Measurements from ENCODE around the gene B4GALT5.
"Not testable (repeated sequence)": the region's sequence is repeated elsewhere in the genome, so short reads cannot be mapped to it uniquely, and the experiment has no call there.

B4GALT5 gene

GRCh38 chr20:49618289-49618688 is 95.4 kb downstream of the B4GALT5 start:
- no peak for TF ChIP-seq CTCF (IDR thresholded peaks at IDR 0.05; ENCODE audit: low read depth, low read length)
- in situ Hi-C loops (cut with HindIII; ENCODE audit: low sequenced_read_pairs), result no loop called here
- H3K4me3 ChIP-seq (ENCODE audit: low read depth, low read length), result no peak overlapping the region
- DNase-seq (ENCODE audit: low read depth, low spot score), result no peak

GRCh38 chr20:49617394-49617793 is 96.3 kb downstream of the B4GALT5 start:
- H3K4me3 ChIP-seq (ENCODE audit: low read depth, low read length); DNase-seq (ENCODE audit: low read depth, low spot score); in situ Hi-C loops (cut with HindIII; ENCODE audit: low sequenced_read_pairs): not testable (repeated sequence)

GRCh38 chr20:49616154-49617007 is 97.3 kb downstream of the B4GALT5 start:
- in situ Hi-C loops (cut with HindIII; ENCODE audit: low sequenced_read_pairs), result no loop called here
- H3K4me3 ChIP-seq (ENCODE audit: low read depth, low read length), result no peak overlapping the region
- no peak for DNase-seq (ENCODE audit: low read depth, low spot score)

GRCh38 chr20:49615401-49616153 is 98.1 kb downstream of the B4GALT5 start:
- in situ Hi-C loops (cut with HindIII; ENCODE audit: low sequenced_read_pairs), result no loop called here
- TF ChIP-seq CTCF (IDR thresholded peaks at IDR 0.05; ENCODE audit: low read depth, low read length), result no peak
- no peak overlapping the region for H3K4me3 ChIP-seq (ENCODE audit: low read depth, low read length)
- no peak for DNase-seq (ENCODE audit: low read depth, low spot score)

More at GRCh38 chr20:49616154-49617007, 97.3 kb downstream of the B4GALT5 start:
- TF ChIP-seq CTCF (IDR thresholded peaks at IDR 0.05; ENCODE audit: low read depth, low read length), result no peak

- in situ Hi-C loops (cut with HindIII; ENCODE audit: low sequenced_read_pairs); H3K4me3 ChIP-seq (ENCODE audit: low read depth, low read length); DNase-seq (ENCODE audit: low read depth, low spot score): not testable (repeated sequence)
Measured at GRCh38 chr20:49615051-49615400, 98.7 kb downstream of the B4GALT5 start.

- no peak for TF ChIP-seq CTCF (IDR thresholded peaks at IDR 0.05; ENCODE audit: low read depth, low read length)
- in situ Hi-C loops (cut with HindIII; ENCODE audit: low sequenced_read_pairs), result no loop called here
- no peak for DNase-seq (ENCODE audit: low read depth, low spot score)
- H3K4me3 ChIP-seq (ENCODE audit: low read depth, low read length), result no peak overlapping the region
Measured at GRCh38 chr20:49614338-49615050, 99.2 kb downstream of the B4GALT5 start.

- no peak for TF ChIP-seq CTCF (IDR thresholded peaks at IDR 0.05; ENCODE audit: low read depth, low read length)
- no peak for DNase-seq (ENCODE audit: low read depth, low spot score)
- H3K4me3 ChIP-seq (ENCODE audit: low read depth, low read length), result no peak overlapping the region
- in situ Hi-C loops (cut with HindIII; ENCODE audit: low sequenced_read_pairs), result no loop called here
Measured at GRCh38 chr20:49612127-49612738, 101.4 kb downstream of the B4GALT5 start.

GRCh38 chr20:49611539-49612126 is 102.0 kb downstream of the B4GALT5 start:
- H3K4me3 ChIP-seq (ENCODE audit: low read depth, low read length), result peak overlapping the region; percentile 18
- DNase-seq (ENCODE audit: low read depth, low spot score); in situ Hi-C loops (cut with HindIII; ENCODE audit: low sequenced_read_pairs): not testable (repeated sequence)
